HL-60 (cell line): ENCODE data around the gene CTTNBP2NL.

Experiments used
- DNase-seq, 2 experiments: peaks; one replicate each; pipeline ENCODE4 v3.0.0-alpha.2; 2010 to 2020; ENCODE audit warnings: low read depth in 1 of 2, low spot score in 1 of 2
- H3K27ac ChIP-seq: fragments of 250-450 bp; sonication (Bioruptor Pico); replicated peaks from 2 replicates; pipeline ENCODE4 v1.5.1; 2020; ENCODE audit warnings: mild to moderate bottlenecking, moderate library complexity
- H3K27me3 ChIP-seq: fragments of 250-450 bp; sonication (Bioruptor Pico); 2 replicates; pipeline ENCODE4 v1.5.1; 2021; ENCODE audit warnings: mild to moderate bottlenecking, moderate library complexity; ENCODE audit not compliant: insufficient read depth, poor library complexity, severe bottlenecking
- H3K4me3 ChIP-seq: replicated peaks from 2 replicates; pipeline ENCODE4 v1.5.1; 2011; ENCODE audit warnings: mild to moderate bottlenecking, control low read depth, low read length; ENCODE audit not compliant: insufficient read depth
- GABPA ChIP-seq: IDR thresholded peaks from 2 replicates; pipeline ENCODE4 v1.6.1; 2012; ENCODE audit warnings: low read depth
- POLR2AphosphoS5 ChIP-seq: IDR thresholded peaks from 2 replicates; pipeline ENCODE4 v1.6.1; 2012; ENCODE audit warnings: low read depth
- REST ChIP-seq: IDR thresholded peaks from 2 replicates; pipeline ENCODE4 v1.6.1; 2012; ENCODE audit warnings: low read depth; ENCODE audit not compliant: insufficient replicate concordance
- SPI1 ChIP-seq: IDR thresholded peaks from 2 replicates; pipeline ENCODE4 v1.6.1; 2012; ENCODE audit warnings: low read depth, mild to moderate bottlenecking, borderline replicate concordance
- TF ChIP-seq, protein P1 (sequence below): IDR thresholded peaks from one replicate; pipeline ENCODE4 v1.5.1; 2011; ENCODE audit warnings: low read length, control low read depth, inconsistent platforms; ENCODE audit not compliant: insufficient read depth

The CTTNBP2NL gene

GRCh38 chr1:112461200-112461871 is 65.3 kb downstream of the CTTNBP2NL start:
- H3K27ac ChIP-seq: no peak overlapping the region
- TF ChIP-seq, protein P1, sequence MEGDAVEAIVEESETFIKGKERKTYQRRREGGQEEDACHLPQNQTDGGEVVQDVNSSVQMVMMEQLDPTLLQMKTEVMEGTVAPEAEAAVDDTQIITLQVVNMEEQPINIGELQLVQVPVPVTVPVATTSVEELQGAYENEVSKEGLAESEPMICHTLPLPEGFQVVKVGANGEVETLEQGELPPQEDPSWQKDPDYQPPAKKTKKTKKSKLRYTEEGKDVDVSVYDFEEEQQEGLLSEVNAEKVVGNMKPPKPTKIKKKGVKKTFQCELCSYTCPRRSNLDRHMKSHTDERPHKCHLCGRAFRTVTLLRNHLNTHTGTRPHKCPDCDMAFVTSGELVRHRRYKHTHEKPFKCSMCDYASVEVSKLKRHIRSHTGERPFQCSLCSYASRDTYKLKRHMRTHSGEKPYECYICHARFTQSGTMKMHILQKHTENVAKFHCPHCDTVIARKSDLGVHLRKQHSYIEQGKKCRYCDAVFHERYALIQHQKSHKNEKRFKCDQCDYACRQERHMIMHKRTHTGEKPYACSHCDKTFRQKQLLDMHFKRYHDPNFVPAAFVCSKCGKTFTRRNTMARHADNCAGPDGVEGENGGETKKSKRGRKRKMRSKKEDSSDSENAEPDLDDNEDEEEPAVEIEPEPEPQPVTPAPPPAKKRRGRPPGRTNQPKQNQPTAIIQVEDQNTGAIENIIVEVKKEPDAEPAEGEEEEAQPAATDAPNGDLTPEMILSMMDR: no peak
- TF ChIP-seq POLR2AphosphoS5: no peak
- no peak for TF ChIP-seq SPI1
- no peak for TF ChIP-seq GABPA
- no peak for TF ChIP-seq REST
- H3K4me3 ChIP-seq: no peak overlapping the region
- H3K27me3 ChIP-seq: peaks cover 10% of the 10 kb centered on the region
- no peak for DNase-seq

DNA sequence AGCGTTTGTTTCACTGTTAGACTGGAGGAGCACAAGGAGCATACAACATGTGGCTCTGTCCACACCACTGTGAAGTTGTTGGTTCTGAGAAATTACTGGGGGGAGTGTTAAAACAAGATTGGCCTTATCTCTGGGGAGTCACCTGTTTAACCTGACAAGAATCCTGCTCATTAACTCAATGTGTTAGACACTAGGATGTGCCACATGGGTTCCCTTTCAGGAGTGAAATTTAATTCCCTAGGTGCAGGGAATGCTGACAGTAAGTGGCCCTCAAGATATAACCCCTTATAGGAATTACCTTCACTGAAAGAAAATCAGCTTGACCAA is 66.9 kb downstream of the CTTNBP2NL start:
- Histone ChIP-seq H3K4me3 (no peak overlapping the region), H3K27ac (no peak overlapping the region), H3K27me3 (peaks cover 7% of the 10 kb centered on the region)
- no peak for DNase-seq
- TF ChIP-seq POLR2AphosphoS5: no peak
- TF ChIP-seq, protein P1: no peak
- TF ChIP-seq REST: no peak
- no peak for TF ChIP-seq SPI1
- no peak for TF ChIP-seq GABPA

DNA sequence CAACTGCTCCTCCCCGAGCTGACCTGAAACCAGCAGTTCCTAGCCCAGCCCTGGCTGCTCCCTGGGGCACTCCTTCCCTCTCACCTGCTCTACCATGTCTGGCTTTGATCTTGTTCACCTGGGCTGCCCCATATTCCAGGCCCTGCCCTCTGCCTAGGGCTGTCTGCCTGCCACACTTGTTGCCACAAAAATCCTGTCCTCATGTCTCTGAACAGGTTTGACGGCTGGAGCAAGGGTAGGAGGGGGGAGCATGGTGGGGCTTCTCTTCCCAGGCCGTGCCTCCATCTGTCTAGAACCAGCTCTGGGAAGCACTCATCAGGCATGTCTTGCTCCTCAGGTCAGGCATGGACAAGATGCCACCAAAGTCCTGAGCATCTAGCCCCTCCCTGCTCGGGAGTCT is 68.5 kb downstream of the CTTNBP2NL start:
- Histone ChIP-seq H3K4me3 (no peak overlapping the region), H3K27me3 (peaks cover 6% of the 10 kb centered on the region), H3K27ac (no peak overlapping the region)
- TF ChIP-seq POLR2AphosphoS5 (no peak), SPI1 (no peak), REST (no peak), GABPA (no peak)
- TF ChIP-seq, protein P1: no peak
- DNase-seq: no peak
